ENCODE measurements around the gene UBE2K. TPM values are rescaled to one million over a fixed set of nuclear protein-coding genes. Genes with fewer than 3 reads are reported as not detected.
A peak's percentile ranks its signal among the peaks of the same experiment; 100 is the strongest.

UBE2K gene
- total and polyA plus RNA-seq, 2 of the 13 experiments (the other 11 are each of a cell fraction or from before 2014, with no cell fraction given) = 36.2 to 81.0 TPM

GRCh38 chr4:39697740-39698423 is at the start of gene UBE2K (continued):
- TF ChIP-seq ZNF318 (CRISPR knock-in tag; IDR thresholded peaks at IDR 0.05) = no peak
- no peak for TF ChIP-seq ZNF18 (CRISPR knock-in tag; IDR thresholded peaks at IDR 0.05; ENCODE audit: insufficient replicate concordance)
- no peak for TF ChIP-seq ZNF296 (CRISPR knock-in tag; conservative IDR thresholded peaks at IDR 0.05)
- TF ChIP-seq FOSL2 (CRISPR knock-in tag; IDR thresholded peaks at IDR 0.05) = no peak; the same call in none of the 2 replicates
- TF ChIP-seq CEBPB (IDR thresholded peaks at IDR 0.05; ENCODE audit: borderline replicate concordance, low read depth, low read length) = no peak
- no peak for TF ChIP-seq ZNF256 (CRISPR knock-in tag; conservative IDR thresholded peaks at IDR 0.05)
- peak; percentile 49; the same call in 1 of the 2 replicates for TF ChIP-seq ZSCAN21 (CRISPR knock-in tag; IDR thresholded peaks at IDR 0.05; ENCODE audit: borderline replicate concordance)
- TF ChIP-seq PHF21A (CRISPR knock-in tag; IDR thresholded peaks at IDR 0.05) = no peak
- TF ChIP-seq RCOR2 (CRISPR knock-in tag; IDR thresholded peaks at IDR 0.05) = no peak
- no peak; the same call in 1 of the 2 replicates for TF ChIP-seq JUND (CRISPR knock-in tag; IDR thresholded peaks at IDR 0.05)
- peak; percentile 63; the same call in 1 of the 2 replicates for TF ChIP-seq GMEB1 (CRISPR knock-in tag; IDR thresholded peaks at IDR 0.05; ENCODE audit: borderline replicate concordance)
- no peak for TF ChIP-seq FOSL1 (CRISPR knock-in tag; IDR thresholded peaks at IDR 0.05; ENCODE audit: borderline replicate concordance)
- peak; percentile 67 for TF ChIP-seq ZNF749 (CRISPR knock-in tag; IDR thresholded peaks at IDR 0.05; ENCODE audit: borderline replicate concordance)
- no peak for TF ChIP-seq SKIL (CRISPR knock-in tag; IDR thresholded peaks at IDR 0.05; ENCODE audit: borderline replicate concordance)
- no peak for TF ChIP-seq ZNF75D (CRISPR knock-in tag; IDR thresholded peaks at IDR 0.05; ENCODE audit: borderline replicate concordance)

Measured in HepG2 (cell line).